HepG2 (cell line): ENCODE results near the gene VSX1. TPM values are rescaled to one million over a fixed set of nuclear protein-coding genes. Genes with fewer than 3 reads are reported as not detected.

Experiments
- JUNB ChIP-seq: sonication (generic); formaldehyde crosslinking; IDR thresholded peaks from 2 replicates; pipeline ENCODE4 v1.8.0; 2022; ENCODE audit warnings: missing genetic modification reagents, mild to moderate bottlenecking, borderline replicate concordance
- KAT2B ChIP-seq: fragments of 150-350 bp; IDR thresholded peaks from 2 replicates; pipeline ENCODE4 v1.6.1; 2014; ENCODE audit warnings: low read depth, low read length, borderline replicate concordance
- MYC ChIP-seq: sonication (generic); formaldehyde crosslinking; IDR thresholded peaks from 2 replicates; pipeline ENCODE4 v1.9.0; 2021; ENCODE audit warnings: missing genetic modification reagents, borderline replicate concordance
- RAD21 ChIP-seq: fragments of 450-650 bp; formaldehyde crosslinking; IDR thresholded peaks from 2 replicates; pipeline ENCODE4 v1.5.0; 2020; ENCODE audit warnings: mild to moderate bottlenecking
- RCOR2 ChIP-seq: IDR thresholded peaks from 2 replicates; pipeline ENCODE4 v1.6.1; 2016; ENCODE audit warnings: missing biosample characterization, missing genetic modification reagents
- REPIN1 ChIP-seq: sonication (generic); formaldehyde crosslinking; IDR thresholded peaks from 2 replicates; pipeline ENCODE4 v1.8.0; 2022; ENCODE audit warnings: missing genetic modification reagents, low read depth, mild to moderate bottlenecking, borderline replicate concordance
- RFX3 ChIP-seq: IDR thresholded peaks from 2 replicates; pipeline ENCODE4 v1.6.1; 2016; ENCODE audit warnings: missing biosample characterization, missing genetic modification reagents
- SAP130 ChIP-seq: IDR thresholded peaks from 2 replicates; pipeline ENCODE4 v1.6.1; 2016; ENCODE audit warnings: low read depth
- SMAD9 ChIP-seq: sonication (generic); formaldehyde crosslinking; IDR thresholded peaks from 2 replicates; pipeline ENCODE4 v1.5.1; 2020; ENCODE audit warnings: mild to moderate bottlenecking, missing genetic modification reagents
- ZNF431 ChIP-seq: sonication (generic); formaldehyde crosslinking; IDR thresholded peaks from 2 replicates; pipeline ENCODE4 v1.9.0; 2022; ENCODE audit warnings: missing genetic modification reagents, low read depth, mild to moderate bottlenecking, borderline replicate concordance
- ZNF451 ChIP-seq: sonication (generic); formaldehyde crosslinking; IDR thresholded peaks from 2 replicates; pipeline ENCODE4 v1.5.0; 2020; ENCODE audit warnings: mild to moderate bottlenecking, missing genetic modification reagents
- ZNF501 ChIP-seq: sonication (generic); formaldehyde crosslinking; IDR thresholded peaks from 2 replicates; pipeline ENCODE4 v1.5.1; 2020; ENCODE audit warnings: mild to moderate bottlenecking, moderate library complexity, missing genetic modification reagents
- ZNF547 ChIP-seq: sonication (generic); formaldehyde crosslinking; IDR thresholded peaks from 2 replicates; pipeline ENCODE4 v1.5.1; 2020; ENCODE audit warnings: mild to moderate bottlenecking, missing genetic modification reagents
- ZNF792 ChIP-seq: IDR thresholded peaks from 2 replicates; pipeline ENCODE4 v1.6.1; 2016
- ZNF850 ChIP-seq: sonication (generic); formaldehyde crosslinking; conservative IDR thresholded peaks from 2 replicates; pipeline ENCODE4 v1.9.0; 2021; ENCODE audit warnings: mild to moderate bottlenecking, missing genetic modification reagents
- polyA plus RNA-seq, 8 experiments: library from polyadenylated mRNA; depleted of rRNA in 3 of 8; stranded (reverse) in 7 of 8; unstranded in 1 of 8; fragments of >200 nt; fragmentation: Illumina TruSeq in 4 of 8; extraction: Trizol in 4 of 8; gene quantifications; 2 replicates each; pipeline versions ENCODE4 v1.2.1 to v1.2.3, GENCODE V29; 2011 to 2016; ENCODE audit warnings: low read depth in 4 of 8, missing spikeins in 1 of 8, mixed read lengths in 1 of 8; ENCODE audit not compliant: insufficient read depth in 1 of 8
- total RNA-seq, 5 experiments: library from RNA; depleted of rRNA; stranded (reverse); fragments of >200 nt; fragmentation: Illumina TruSeq; extraction: Trizol; gene quantifications; 2 replicates each; pipeline ENCODE4 v1.2.3, GENCODE V29; 2016; ENCODE audit warnings: low read depth in 1 of 5
- TF ChIP-seq, protein P1 (sequence below): sonication (generic); formaldehyde crosslinking; IDR thresholded peaks from 2 replicates; pipeline ENCODE4 v1.8.0; 2022; ENCODE audit warnings: mild to moderate bottlenecking, missing genetic modification reagents, borderline replicate concordance
- TF ChIP-seq, protein P2 (sequence below): sonication (generic); formaldehyde crosslinking; IDR thresholded peaks from 2 replicates; pipeline ENCODE4 v1.4.0; 2020; ENCODE audit warnings: missing genetic modification reagents
- TF ChIP-seq, protein P3 (sequence below): sonication (generic); formaldehyde crosslinking; IDR thresholded peaks from 2 replicates; pipeline ENCODE4 v1.4.0; 2020; ENCODE audit warnings: missing genetic modification reagents, borderline replicate concordance
- TF ChIP-seq, protein P4 (sequence below): sonication (generic); formaldehyde crosslinking; conservative IDR thresholded peaks from 2 replicates; pipeline ENCODE4 v1.4.0; 2020; ENCODE audit warnings: missing genetic modification reagents
- TF ChIP-seq, protein P5 (sequence below): IDR thresholded peaks from 2 replicates; pipeline ENCODE4 v1.6.1; 2016

Gene VSX1
- total and polyA plus RNA-seq, 2 of the 13 experiments (the other 11 are each of a cell fraction or from before 2014, with no cell fraction given) = 0.04 TPM; not detected in 1

DNA sequence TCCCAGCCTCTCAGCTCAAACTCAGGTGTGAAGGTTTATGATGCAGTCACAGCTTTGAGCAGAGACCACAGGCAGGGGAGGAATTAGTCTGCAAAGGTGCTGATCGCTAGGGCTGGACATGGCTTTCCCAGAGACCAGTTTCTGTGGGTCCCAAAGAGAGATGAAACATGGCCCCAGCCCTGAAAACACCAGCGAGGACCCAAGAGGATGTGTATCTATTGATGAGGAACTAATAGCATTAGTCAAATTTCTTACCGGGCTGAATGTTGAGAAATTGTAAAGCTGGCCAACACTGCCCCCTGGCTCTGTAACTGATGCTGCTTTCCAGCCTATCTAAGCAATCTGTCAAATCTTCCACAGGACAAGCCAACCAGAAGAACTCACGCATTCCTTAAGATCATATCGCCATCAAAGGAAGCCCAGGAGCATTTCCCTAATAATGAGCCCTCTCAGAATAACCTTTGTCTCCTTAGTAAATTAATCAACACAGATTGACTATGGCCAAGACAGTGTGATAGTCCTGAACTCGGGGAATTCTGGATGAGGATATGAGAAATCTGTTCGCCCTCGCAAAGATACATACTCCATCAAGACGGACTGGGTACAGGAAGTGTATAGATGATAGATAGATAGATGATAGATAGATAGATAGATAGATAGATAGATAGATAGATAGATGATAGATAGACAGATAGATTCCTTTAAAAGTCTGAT is 16.2 kb downstream of the VSX1 start (continued):
- TF ChIP-seq, protein P1, sequence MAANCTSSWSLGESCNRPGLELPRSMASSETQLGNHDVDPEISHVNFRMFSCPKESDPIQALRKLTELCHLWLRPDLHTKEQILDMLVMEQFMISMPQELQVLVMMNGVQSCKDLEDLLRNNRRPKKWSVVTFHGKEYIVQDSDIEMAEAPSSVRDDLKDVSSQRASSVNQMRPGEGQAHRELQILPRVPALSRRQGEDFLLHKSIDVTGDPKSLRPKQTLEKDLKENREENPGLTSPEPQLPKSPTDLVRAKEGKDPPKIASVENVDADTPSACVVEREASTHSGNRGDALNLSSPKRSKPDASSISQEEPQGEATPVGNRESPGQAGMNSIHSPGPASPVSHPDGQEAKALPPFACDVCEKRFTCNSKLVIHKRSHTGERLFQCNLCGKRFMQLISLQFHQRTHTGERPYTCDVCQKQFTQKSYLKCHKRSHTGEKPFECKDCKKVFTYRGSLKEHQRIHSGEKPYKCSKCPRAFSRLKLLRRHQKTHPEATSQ = peak; percentile 48; the same call in 1 of the 2 replicates
- no peak for TF ChIP-seq RFX3 (CRISPR knock-in tag)
- 0 out of 2 replicates have a peak, but pooled peaks have one; percentile 32 for TF ChIP-seq RCOR2
- peak; percentile 96 for TF ChIP-seq RAD21 (CRISPR knock-in tag)
- no peak for TF ChIP-seq ZNF431
- no peak for TF ChIP-seq ZNF451 (CRISPR knock-in tag)
- no peak for TF ChIP-seq KAT2B
- TF ChIP-seq ZNF501 = peak; percentile 70; the same call in 1 of the 2 replicates
- TF ChIP-seq, protein P2, sequence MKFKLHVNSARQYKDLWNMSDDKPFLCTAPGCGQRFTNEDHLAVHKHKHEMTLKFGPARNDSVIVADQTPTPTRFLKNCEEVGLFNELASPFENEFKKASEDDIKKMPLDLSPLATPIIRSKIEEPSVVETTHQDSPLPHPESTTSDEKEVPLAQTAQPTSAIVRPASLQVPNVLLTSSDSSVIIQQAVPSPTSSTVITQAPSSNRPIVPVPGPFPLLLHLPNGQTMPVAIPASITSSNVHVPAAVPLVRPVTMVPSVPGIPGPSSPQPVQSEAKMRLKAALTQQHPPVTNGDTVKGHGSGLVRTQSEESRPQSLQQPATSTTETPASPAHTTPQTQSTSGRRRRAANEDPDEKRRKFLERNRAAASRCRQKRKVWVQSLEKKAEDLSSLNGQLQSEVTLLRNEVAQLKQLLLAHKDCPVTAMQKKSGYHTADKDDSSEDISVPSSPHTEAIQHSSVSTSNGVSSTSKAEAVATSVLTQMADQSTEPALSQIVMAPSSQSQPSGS (CRISPR knock-in tag) = 0 out of 2 replicates have a peak, but pooled peaks have one; percentile 25
- 0 out of 2 replicates have a peak, but pooled peaks have one; percentile 27 for TF ChIP-seq ZNF547
- TF ChIP-seq SAP130 (CRISPR knock-in tag) = 0 out of 2 replicates have a peak, but pooled peaks have one; percentile 23
- TF ChIP-seq ZNF792 (CRISPR knock-in tag) = 0 out of 2 replicates have a peak, but pooled peaks have one; percentile 7
- no peak for TF ChIP-seq MYC (CRISPR knock-in tag)
- TF ChIP-seq, protein P3, sequence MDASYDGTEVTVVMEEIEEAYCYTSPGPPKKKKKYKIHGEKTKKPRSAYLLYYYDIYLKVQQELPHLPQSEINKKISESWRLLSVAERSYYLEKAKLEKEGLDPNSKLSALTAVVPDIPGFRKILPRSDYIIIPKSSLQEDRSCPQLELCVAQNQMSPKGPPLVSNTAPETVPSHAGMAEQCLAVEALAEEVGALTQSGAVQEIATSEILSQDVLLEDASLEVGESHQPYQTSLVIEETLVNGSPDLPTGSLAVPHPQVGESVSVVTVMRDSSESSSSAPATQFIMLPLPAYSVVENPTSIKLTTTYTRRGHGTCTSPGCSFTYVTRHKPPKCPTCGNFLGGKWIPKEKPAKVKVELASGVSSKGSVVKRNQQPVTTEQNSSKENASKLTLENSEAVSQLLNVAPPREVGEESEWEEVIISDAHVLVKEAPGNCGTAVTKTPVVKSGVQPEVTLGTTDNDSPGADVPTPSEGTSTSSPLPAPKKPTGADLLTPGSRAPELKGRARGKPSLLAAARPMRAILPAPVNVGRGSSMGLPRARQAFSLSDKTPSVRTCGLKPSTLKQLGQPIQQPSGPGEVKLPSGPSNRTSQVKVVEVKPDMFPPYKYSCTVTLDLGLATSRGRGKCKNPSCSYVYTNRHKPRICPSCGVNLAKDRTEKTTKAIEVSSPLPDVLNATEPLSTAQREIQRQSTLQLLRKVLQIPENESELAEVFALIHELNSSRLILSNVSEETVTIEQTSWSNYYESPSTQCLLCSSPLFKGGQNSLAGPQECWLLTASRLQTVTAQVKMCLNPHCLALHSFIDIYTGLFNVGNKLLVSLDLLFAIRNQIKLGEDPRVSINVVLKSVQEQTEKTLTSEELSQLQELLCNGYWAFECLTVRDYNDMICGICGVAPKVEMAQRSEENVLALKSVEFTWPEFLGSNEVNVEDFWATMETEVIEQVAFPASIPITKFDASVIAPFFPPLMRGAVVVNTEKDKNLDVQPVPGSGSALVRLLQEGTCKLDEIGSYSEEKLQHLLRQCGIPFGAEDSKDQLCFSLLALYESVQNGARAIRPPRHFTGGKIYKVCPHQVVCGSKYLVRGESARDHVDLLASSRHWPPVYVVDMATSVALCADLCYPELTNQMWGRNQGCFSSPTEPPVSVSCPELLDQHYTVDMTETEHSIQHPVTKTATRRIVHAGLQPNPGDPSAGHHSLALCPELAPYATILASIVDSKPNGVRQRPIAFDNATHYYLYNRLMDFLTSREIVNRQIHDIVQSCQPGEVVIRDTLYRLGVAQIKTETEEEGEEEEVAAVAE (CRISPR knock-in tag) = peak; percentile 51; the same call in 1 of the 2 replicates
- TF ChIP-seq, protein P4, sequence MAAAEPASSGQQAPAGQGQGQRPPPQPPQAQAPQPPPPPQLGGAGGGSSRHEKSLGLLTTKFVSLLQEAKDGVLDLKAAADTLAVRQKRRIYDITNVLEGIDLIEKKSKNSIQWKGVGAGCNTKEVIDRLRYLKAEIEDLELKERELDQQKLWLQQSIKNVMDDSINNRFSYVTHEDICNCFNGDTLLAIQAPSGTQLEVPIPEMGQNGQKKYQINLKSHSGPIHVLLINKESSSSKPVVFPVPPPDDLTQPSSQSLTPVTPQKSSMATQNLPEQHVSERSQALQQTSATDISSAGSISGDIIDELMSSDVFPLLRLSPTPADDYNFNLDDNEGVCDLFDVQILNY (CRISPR knock-in tag) = no peak
- no peak for TF ChIP-seq JUNB (CRISPR knock-in tag)
- TF ChIP-seq SMAD9 (CRISPR knock-in tag) = peak; percentile 68; the same call in 1 of the 2 replicates
- TF ChIP-seq ZNF850 (CRISPR knock-in tag) = no peak
- 0 out of 2 replicates have a peak, but pooled peaks have one; percentile 34 for TF ChIP-seq REPIN1 (CRISPR knock-in tag)
- TF ChIP-seq, protein P5, sequence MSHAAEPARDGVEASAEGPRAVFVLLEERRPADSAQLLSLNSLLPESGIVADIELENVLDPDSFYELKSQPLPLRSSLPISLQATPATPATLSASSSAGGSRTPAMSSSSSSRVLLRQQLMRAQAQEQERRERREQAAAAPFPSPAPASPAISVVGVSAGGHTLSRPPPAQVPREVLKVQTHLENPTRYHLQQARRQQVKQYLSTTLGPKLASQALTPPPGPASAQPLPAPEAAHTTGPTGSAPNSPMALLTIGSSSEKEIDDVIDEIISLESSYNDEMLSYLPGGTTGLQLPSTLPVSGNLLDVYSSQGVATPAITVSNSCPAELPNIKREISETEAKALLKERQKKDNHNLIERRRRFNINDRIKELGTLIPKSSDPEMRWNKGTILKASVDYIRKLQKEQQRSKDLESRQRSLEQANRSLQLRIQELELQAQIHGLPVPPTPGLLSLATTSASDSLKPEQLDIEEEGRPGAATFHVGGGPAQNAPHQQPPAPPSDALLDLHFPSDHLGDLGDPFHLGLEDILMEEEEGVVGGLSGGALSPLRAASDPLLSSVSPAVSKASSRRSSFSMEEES (CRISPR knock-in tag) = 0 out of 2 replicates have a peak, but pooled peaks have one; percentile 16
